WERI-Rb-1 (cell line): ENCODE results near the gene PAAF1.

Source experiments
- DNase-seq: peaks from one replicate; pipeline ENCODE4 v3.0.0-alpha.2; 2020
- H3K27ac ChIP-seq: fragments of 250-450 bp; sonication (Bioruptor Pico); 2 replicates; pipeline ENCODE4 v1.5.1; 2020; ENCODE audit warnings: mild to moderate bottlenecking, moderate library complexity
- H3K27me3 ChIP-seq: fragments of 250-450 bp; sonication (Bioruptor Pico); 2 replicates; pipeline ENCODE4 v1.5.1; 2021; ENCODE audit warnings: mild to moderate bottlenecking, low read depth, moderate library complexity; ENCODE audit not compliant: insufficient read depth, severe bottlenecking
- H3K36me3 ChIP-seq: fragments of 250-450 bp; sonication (Bioruptor Pico); 2 replicates; pipeline ENCODE4 v1.5.1; 2020; ENCODE audit warnings: mild to moderate bottlenecking, moderate library complexity
- H3K4me3 ChIP-seq: 2 replicates; pipeline ENCODE4 v1.5.1; 2011; ENCODE audit warnings: low read depth, mild to moderate bottlenecking, control low read depth, low read length
- H3K9me3 ChIP-seq: fragments of 250-450 bp; sonication (Bioruptor Pico); 2 replicates; pipeline ENCODE4 v1.5.1; 2021; ENCODE audit warnings: mild to moderate bottlenecking, moderate library complexity; ENCODE audit not compliant: severe bottlenecking
- TF ChIP-seq, protein P1 (sequence below): IDR thresholded peaks from 2 replicates; pipeline ENCODE4 v1.5.1; 2011; ENCODE audit warnings: low read depth, mild to moderate bottlenecking, control low read depth, inconsistent platforms, low read length

Gene PAAF1

DNA sequence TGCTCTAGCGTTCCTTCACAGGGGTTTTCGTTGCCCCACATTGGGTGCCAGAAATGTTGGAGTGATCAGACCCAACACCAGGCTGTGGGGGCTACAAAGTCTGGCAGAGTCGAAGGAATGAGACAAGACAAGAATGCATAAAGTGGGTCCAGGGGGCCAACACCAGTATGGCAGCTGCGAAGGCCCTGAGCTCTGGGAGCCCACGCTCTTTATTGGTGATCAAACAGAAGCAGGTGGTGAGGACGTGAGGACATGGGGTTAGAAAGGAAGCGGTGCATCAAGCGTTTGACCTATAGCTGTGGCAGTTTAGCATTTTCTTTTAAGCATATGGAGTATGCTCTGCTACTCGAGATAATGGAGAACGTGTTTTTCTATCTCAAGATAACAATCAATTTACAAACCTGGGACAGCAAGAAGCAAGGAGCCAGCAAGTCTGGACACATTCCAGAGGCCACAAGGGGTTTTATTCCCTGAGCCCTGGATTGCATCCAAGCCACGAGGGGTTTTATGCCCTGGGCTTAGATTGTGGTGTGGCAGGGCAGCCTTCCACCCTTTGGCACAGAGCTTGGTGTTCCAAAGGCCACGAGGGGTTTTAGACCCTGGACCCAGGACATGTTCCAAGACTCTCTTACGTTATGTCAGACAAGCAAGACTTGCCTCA, 70.1 kb downstream of the PAAF1 start:
- no peak overlapping the region for H3K4me3 ChIP-seq
- no peaks in the 10 kb centered on the region for H3K36me3 ChIP-seq
- no peaks in the 10 kb centered on the region for H3K9me3 ChIP-seq
- no peak for DNase-seq
- TF ChIP-seq, protein P1, sequence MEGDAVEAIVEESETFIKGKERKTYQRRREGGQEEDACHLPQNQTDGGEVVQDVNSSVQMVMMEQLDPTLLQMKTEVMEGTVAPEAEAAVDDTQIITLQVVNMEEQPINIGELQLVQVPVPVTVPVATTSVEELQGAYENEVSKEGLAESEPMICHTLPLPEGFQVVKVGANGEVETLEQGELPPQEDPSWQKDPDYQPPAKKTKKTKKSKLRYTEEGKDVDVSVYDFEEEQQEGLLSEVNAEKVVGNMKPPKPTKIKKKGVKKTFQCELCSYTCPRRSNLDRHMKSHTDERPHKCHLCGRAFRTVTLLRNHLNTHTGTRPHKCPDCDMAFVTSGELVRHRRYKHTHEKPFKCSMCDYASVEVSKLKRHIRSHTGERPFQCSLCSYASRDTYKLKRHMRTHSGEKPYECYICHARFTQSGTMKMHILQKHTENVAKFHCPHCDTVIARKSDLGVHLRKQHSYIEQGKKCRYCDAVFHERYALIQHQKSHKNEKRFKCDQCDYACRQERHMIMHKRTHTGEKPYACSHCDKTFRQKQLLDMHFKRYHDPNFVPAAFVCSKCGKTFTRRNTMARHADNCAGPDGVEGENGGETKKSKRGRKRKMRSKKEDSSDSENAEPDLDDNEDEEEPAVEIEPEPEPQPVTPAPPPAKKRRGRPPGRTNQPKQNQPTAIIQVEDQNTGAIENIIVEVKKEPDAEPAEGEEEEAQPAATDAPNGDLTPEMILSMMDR, result no peak
- no peak overlapping the region for H3K27ac ChIP-seq
- H3K27me3 ChIP-seq, result no peaks in the 10 kb centered on the region

DNA sequence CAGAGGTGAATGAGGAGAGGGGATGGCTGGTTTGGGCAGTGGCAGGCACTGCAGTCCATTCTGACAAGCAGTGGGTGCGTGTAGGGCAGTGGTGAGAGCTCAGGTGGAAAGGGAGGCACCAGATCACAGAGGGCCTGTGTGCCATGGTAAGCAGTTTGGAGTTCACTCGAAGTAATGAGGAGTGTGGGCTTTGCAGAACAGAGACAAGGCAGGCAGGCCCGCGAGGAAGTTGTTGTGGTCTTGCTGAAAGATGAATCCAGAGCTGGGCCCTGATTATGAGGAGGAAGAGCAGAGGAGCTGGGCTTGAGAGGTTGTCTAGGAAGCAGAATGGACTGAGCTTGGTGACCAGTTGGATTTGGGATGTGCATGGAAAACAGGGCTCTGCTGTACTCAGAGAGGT, 72.4 kb downstream of the PAAF1 start:
- Histone ChIP-seq H3K27me3 (no peaks in the 10 kb centered on the region), H3K4me3 (no peak overlapping the region), H3K36me3 (no peaks in the 10 kb centered on the region), H3K27ac (no peak overlapping the region), H3K9me3 (no peaks in the 10 kb centered on the region)
- TF ChIP-seq, protein P1, result no peak
- no peak for DNase-seq

DNA sequence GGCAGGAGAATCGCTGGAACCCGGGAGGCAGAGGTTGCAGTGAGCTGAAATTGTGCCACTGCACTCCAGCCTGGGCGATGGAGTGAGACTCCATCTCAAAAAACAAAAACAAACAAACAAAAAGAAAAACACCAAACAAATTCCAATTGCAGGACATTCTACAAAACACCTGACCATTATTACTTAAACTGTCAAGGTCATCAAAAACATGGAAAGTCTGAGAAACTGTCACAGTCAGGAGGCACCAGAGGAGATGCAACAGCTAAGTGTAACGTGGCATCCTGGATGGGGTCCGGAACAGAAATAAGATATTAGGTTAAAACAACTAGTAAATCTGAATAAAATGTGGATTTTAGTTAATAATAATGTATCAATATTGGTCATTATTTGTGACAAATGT, 73.1 kb downstream of the PAAF1 start:
- H3K4me3 ChIP-seq, result no peak overlapping the region
- H3K27ac ChIP-seq, result no peak overlapping the region
- no peaks in the 10 kb centered on the region for H3K9me3 ChIP-seq
- H3K27me3 ChIP-seq, result no peaks in the 10 kb centered on the region
- TF ChIP-seq, protein P1, result no peak
- H3K36me3 ChIP-seq, result no peaks in the 10 kb centered on the region
- no peak for DNase-seq

DNA sequence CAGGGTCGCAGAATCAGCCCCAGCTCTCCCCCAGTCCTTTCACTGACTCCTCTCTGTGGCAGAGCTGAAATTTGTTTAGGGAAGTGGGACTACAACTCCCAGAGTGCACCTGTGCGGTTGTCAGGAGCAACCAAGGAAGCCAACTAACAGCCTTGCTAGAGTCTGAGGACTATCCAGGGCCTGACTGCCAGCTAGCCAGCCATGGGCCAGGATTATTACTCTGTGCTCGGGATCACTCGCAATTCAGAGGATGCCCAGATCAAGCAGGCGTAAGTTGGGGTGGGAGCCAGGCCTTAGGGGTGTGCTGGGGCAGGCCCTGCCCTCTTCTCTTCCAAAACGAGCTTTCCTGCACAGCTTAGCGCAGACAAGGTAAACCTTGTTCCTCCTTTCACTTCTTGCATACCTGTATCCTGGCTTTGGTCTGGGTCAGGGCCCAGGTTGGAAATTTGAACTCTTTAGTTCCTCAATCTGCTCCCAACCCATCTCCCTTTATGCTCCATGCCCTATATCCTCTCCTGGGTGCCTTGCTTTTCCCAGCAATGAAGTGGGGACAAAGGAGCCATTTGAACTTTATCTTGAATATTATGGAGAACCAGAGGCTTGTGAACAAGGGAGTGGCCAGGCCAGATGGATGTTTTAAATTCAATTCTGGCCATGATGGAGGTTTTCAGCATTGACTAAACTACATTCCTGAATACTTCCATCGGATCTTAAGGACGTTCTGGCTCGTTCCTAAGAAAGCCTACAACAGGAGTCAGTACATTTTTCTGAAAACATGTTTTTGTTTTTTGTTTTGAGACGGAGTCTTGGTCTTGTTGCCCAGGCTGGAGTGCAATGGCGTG, 74.3 kb downstream of the PAAF1 start, which contains the start of gene DNAJB13:
Gene DNAJB13, plus strand, starts transcription at position 158 of the 842 bp plus-strand sequence. Its CDS starts 44 bp downstream, at position 202.
- Histone ChIP-seq H3K27ac (no peak within 1 kb of the TSS), H3K36me3 (no peaks in the 10 kb centered on the region), H3K4me3 (no peak within 1 kb of the TSS), H3K27me3 (no peaks in the 10 kb centered on the region), H3K9me3 (no peaks in the 10 kb centered on the region)
- peak; percentile 48 for DNase-seq
- TF ChIP-seq, protein P1, result no peak

DNA sequence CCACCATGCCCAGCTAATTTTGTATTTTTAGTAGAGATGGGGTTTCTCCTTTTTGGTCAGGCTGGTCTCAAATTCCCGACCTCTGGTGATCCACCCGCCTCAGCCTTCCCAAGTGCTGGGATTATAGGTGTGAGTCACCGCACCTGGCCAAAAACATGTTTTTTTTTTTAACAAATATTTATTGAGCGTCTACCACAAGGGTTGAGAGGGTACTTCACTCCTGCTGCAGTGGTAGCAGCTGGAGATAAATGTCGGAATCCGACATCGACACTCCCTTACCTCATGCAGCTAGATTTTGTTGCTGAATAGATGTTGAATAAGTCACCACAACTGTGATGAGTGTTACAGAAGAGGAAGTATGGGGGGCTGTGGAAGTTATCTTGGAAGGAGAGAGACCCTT, 75.0 kb downstream of the PAAF1 start:
- no peak overlapping the region for H3K27ac ChIP-seq
- H3K27me3 ChIP-seq, result no peaks in the 10 kb centered on the region
- no peaks in the 10 kb centered on the region for H3K9me3 ChIP-seq
- H3K36me3 ChIP-seq, result no peaks in the 10 kb centered on the region
- TF ChIP-seq, protein P1, result no peak
- no peak for DNase-seq
- no peak overlapping the region for H3K4me3 ChIP-seq
